Colonic mucosa (tissue), 4 donors: ENCODE measurements around the gene TESK2. TPM values are rescaled to one million over a fixed set of nuclear protein-coding genes. Genes with fewer than 3 reads are reported as not detected.
"Not testable (repeated sequence)": the region's sequence is repeated elsewhere in the genome, so short reads cannot be mapped to it uniquely, and the experiment has no call there.

Experiments used
- DNase-seq: peaks from one replicate; pipeline ENCODE4 v3.0.0-alpha.2; 2020
- H3K27ac ChIP-seq: fragments of 200-600 bp; one replicate; pipeline ENCODE4 v1.8.0; 2021
- H3K27me3 ChIP-seq: fragments of 200-600 bp; one replicate; pipeline ENCODE4 v1.8.0; 2021
- H3K36me3 ChIP-seq: fragments of 200-600 bp; one replicate; pipeline ENCODE4 v1.8.0; 2021
- H3K4me1 ChIP-seq: fragments of 200-600 bp; one replicate; pipeline ENCODE4 v1.8.0; 2021; ENCODE audit warnings: mild to moderate bottlenecking
- H3K4me3 ChIP-seq: fragments of 200-600 bp; one replicate; pipeline ENCODE4 v1.8.0; 2021
- H3K9ac ChIP-seq, 2 donors: one replicate each; pipeline ENCODE4 v1.7.0; 2013; ENCODE audit warnings: control low read depth in 2 of 2, low read depth in 2 of 2, low read length in 2 of 2
- H3K9me3 ChIP-seq: fragments of 200-600 bp; one replicate; pipeline ENCODE4 v1.8.0; 2021
- intact Hi-C: fragments of 100-400 bp; cut with DNase I; formaldehyde crosslinking; loops from one replicate; pipeline ENCODE4 v1.14.1; 2022
- total RNA-seq, 2 donors: library from RNA; stranded (reverse); fragmentation: NEBNext Ultra II Directional in 1 of 2; extraction: Animal tissue kit (Norgen Biotek cat#: 25700) in 1 of 2; gene quantifications; one replicate each; pipeline ENCODE4 v1.2.1, GENCODE V29; 2021
- TF ChIP-seq, protein P1 (sequence below): fragments of 200-600 bp; IDR thresholded peaks from one replicate; pipeline ENCODE4 v1.8.0; 2022; ENCODE audit warnings: antibody characterized with exemption, mild to moderate bottlenecking
- donor health status: healthy.
- donor health status: DM: no; HTN: no; CAD: no.
- donor health status: DM: no; HTN: no; CAD: no.

The TESK2 gene
- total RNA-seq, 2 donors from 2014 or later: 11.3 to 15.3 TPM

DNA sequence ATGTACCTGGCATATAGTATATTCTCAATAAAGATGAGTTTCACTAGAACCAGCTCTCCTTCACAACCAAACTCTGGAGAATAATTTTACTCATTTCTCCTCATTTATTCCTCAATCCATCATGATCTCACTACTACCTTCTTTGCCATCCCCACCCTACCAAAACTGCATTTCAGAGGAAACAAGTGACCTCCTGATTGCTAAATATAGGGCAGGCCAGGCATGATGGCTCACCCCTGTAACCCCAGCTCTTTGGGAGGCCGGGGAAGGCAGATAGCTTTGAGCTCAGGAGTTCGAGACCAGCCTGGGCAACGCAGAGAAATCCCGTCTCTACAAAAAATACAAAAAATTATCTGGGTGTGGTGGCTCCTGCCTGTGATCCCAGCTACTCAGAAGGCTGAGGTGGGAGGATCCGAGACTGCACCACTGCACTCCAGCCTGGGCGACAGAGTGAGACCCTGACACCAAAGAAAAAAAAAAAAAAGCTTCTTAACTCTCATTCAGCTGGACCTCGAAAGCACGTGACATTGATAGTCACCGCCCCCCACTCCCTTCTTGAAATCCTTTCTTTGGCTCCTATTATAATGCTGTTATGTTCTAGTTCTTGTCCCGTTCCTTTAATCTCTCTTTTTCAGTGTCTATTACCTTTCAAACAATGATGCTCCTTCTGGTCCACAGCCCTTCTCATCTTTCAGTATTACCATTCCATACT lies 2.1 kb downstream of the TESK2 start:
- Histone ChIP-seq H3K36me3 (no peaks in the 10 kb centered on the region), H3K4me3 (no peak overlapping the region), H3K4me1 (no peaks in the 10 kb centered on the region), H3K27me3 (no peaks in the 10 kb centered on the region), H3K9me3 (no peaks in the 10 kb centered on the region), H3K9ac (no peak overlapping the region), H3K27ac (no peak overlapping the region)
- DNase-seq: no peak
- intact Hi-C loops: no loop called here
- TF ChIP-seq, protein P1, sequence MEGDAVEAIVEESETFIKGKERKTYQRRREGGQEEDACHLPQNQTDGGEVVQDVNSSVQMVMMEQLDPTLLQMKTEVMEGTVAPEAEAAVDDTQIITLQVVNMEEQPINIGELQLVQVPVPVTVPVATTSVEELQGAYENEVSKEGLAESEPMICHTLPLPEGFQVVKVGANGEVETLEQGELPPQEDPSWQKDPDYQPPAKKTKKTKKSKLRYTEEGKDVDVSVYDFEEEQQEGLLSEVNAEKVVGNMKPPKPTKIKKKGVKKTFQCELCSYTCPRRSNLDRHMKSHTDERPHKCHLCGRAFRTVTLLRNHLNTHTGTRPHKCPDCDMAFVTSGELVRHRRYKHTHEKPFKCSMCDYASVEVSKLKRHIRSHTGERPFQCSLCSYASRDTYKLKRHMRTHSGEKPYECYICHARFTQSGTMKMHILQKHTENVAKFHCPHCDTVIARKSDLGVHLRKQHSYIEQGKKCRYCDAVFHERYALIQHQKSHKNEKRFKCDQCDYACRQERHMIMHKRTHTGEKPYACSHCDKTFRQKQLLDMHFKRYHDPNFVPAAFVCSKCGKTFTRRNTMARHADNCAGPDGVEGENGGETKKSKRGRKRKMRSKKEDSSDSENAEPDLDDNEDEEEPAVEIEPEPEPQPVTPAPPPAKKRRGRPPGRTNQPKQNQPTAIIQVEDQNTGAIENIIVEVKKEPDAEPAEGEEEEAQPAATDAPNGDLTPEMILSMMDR: no peak

DNA sequence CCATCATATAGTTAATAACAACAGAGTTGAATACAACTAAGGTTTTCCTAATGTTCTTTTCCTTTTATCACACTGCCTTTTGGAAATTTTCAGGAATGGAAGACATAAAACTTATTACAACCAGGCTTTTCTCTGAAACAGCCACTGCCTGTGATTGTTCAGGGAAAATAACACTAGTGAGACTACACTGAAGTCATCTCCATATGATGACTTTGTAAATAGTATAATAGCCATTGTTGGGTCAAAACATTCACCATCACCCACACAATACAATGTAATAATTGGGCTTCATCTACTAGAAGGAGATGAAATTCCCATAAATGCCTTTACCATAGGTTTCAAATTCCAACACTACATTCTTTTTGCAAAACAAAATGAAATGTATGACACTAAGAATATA lies 5.0 kb downstream of the TESK2 start:
- TF ChIP-seq, protein P1: no peak
- Histone ChIP-seq H3K27me3 (no peaks in the 10 kb centered on the region), H3K36me3 (no peaks in the 10 kb centered on the region), H3K27ac (no peak overlapping the region), H3K4me3 (no peak overlapping the region), H3K9me3 (no peaks in the 10 kb centered on the region), H3K9ac (no peak overlapping the region), H3K4me1 (no peaks in the 10 kb centered on the region)
- no peak for DNase-seq
- intact Hi-C loops: no loop called here

DNA sequence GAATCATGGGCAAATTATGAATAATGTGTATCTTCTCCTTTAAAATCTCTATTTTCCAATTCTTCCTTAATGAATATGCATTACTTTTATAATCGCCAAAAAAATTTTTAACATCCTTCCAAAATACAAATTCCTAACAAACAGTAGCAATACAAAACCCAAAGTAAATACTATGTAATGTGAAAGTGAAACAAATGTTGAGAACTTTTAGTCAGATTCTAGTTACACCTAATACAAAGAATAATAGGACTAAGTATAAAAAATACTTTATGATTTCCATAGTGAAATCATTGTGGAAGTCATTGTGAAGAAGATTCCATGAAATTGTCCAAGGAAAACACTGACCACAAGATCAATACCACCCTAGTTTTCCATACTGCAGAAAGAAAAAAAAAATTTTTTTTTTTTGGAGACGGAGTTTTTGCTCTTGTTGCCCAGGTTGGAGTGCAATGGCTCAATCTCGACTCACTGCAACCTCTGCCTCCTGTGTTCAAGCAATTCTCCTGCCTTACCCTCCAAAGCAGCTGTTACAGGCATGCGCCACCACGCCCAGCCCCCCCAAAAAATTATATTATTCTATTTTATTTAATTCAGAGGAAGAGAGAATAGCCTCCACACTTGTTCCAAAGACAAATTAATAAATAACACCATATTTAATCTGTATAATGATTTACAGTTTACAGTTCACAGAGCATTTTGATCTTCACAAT lies 11.8 kb downstream of the TESK2 start:
- DNase-seq: no peak

DNA sequence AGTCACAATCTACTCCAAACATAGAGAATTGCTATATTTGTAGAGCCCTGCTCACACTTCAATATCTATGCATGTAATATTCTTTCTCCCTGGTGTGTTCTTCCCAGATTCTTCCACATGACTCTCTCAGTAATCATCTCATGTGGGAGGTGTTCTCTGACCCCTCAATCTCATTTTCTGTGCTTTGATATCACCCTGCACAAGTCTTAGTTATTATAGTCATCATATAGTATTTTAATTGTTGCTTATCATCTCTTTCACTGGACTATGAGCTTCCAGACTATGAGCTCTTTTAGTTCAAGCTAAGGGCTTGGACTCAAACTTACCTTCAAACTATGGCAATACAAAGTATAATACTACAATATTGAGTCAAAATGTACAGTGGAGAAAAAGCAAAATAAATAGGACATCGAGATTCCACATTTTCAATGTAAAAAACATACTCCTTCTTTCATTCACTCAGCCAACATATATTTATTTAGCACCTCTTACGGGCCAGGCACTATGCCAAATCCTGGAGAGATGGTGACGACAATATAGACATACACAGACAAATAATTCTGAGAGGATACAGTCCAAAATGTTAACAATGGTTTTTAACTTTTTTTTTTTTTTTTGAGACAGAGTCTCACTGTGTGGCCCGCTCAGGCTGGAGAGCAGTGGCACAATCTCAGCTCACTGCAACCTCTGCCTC lies 12.7 kb downstream of the TESK2 start:
- Histone ChIP-seq H3K36me3 (no peaks in the 10 kb centered on the region), H3K4me3 (no peak overlapping the region), H3K4me1 (no peaks in the 10 kb centered on the region), H3K27me3 (no peaks in the 10 kb centered on the region), H3K27ac (no peak overlapping the region), H3K9me3 (no peaks in the 10 kb centered on the region), H3K9ac (no peak overlapping the region)
- DNase-seq: no peak
- intact Hi-C loops: no loop called here
- TF ChIP-seq, protein P1: no peak

More for the DNA sequence above, 11.8 kb downstream of the TESK2 start:
- intact Hi-C loops: no loop called here
- Histone ChIP-seq H3K36me3 (no peaks in the 10 kb centered on the region), H3K9me3 (no peaks in the 10 kb centered on the region), H3K4me1 (no peaks in the 10 kb centered on the region), H3K4me3 (no peak overlapping the region), H3K27me3 (no peaks in the 10 kb centered on the region), H3K9ac (no peak overlapping the region), H3K27ac (no peak overlapping the region)
- TF ChIP-seq, protein P1: no peak

DNA sequence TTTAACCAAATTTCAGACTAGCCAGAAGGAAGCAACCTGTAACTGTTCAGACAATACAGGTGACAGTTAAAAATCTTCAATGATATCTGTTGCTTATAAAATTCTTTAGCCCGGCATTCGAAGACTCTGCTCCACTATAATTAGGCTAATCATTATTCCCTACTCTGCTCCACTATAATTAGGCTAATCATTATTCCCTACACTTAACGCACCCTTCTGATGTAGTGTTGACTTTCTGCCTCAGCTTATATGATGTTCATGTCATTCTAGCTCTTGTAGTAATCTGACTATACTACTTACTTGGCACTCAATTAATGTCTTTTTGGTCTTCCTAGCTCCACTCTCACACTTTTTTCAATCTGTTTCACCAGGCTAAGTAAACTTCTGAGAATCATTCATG lies 13.3 kb downstream of the TESK2 start:
- Histone ChIP-seq H3K27ac (no peak overlapping the region), H3K4me3 (no peak overlapping the region), H3K4me1 (no peaks in the 10 kb centered on the region), H3K27me3 (no peaks in the 10 kb centered on the region), H3K9ac (no peak overlapping the region), H3K36me3 (no peaks in the 10 kb centered on the region), H3K9me3 (no peaks in the 10 kb centered on the region)
- TF ChIP-seq, protein P1: no peak
- intact Hi-C loops: no loop called here
- DNase-seq: no peak

DNA sequence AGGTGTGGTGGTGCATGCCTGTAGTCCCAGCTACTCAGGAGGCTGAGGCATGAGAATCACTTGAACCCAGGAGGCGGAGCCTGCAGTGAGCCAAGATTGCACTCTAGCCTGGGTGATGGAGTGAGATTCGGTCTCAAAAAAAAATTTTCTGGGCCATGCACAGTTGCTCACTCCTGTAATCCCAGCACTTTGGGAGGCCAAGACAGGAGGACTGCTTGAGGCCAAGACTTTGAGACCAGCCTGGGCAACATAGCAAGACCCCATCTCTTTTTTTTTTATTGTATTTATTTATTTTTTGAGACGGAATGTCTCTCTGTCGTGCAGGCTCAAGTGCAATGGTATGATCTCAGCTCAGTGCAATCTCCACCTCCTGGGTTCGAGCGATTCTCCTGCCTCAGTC lies 16.8 kb downstream of the TESK2 start:
- H3K27ac ChIP-seq, H3K4me1 ChIP-seq, H3K9ac ChIP-seq, DNase-seq, H3K4me3 ChIP-seq, H3K27me3 ChIP-seq, H3K36me3 ChIP-seq, intact Hi-C loops, H3K9me3 ChIP-seq: not testable (repeated sequence)
